Measurements from ENCODE around the gene CPSF4L. TPM values are rescaled to one million over a fixed set of nuclear protein-coding genes. Genes with fewer than 3 reads are reported as not detected.

CPSF4L gene
- total and polyA plus RNA-seq, 2 of the 13 experiments (the other 11 are each of a cell fraction or from before 2014, with no cell fraction given): 0.73 to 1.6 TPM

DNA sequence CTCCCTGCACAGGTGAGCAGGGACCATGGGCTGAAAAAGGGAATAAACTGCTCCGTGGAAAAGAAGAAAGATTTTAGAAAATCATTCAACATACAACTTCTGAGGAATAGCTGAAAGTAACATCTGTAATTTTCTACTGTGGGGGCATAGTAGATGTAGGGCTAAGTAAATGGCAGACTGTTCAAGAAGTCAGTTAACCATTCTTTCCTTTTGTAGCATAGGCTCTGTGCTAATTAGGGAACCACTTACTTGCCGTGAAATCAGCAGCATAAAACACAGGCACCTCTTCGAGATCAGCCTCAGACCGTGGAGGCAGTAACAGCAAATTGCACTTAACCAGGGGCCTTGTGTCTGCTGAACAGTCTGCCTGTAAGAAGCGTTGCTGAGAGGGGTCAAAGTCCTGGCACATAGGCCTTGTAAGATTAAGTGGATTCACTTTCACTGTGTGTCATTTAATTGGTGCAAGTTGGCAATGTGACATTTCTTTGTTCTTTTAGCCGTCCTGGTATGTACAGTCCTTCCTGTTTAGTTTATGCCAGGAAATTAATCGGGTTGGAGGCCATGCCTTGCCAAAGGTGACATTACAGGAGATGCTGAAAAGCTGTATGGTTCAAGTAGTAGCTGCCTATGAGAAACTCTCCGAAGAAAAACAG, 58.4 kb downstream of the CPSF4L start (continued):
- TF ChIP-seq, protein P1, sequence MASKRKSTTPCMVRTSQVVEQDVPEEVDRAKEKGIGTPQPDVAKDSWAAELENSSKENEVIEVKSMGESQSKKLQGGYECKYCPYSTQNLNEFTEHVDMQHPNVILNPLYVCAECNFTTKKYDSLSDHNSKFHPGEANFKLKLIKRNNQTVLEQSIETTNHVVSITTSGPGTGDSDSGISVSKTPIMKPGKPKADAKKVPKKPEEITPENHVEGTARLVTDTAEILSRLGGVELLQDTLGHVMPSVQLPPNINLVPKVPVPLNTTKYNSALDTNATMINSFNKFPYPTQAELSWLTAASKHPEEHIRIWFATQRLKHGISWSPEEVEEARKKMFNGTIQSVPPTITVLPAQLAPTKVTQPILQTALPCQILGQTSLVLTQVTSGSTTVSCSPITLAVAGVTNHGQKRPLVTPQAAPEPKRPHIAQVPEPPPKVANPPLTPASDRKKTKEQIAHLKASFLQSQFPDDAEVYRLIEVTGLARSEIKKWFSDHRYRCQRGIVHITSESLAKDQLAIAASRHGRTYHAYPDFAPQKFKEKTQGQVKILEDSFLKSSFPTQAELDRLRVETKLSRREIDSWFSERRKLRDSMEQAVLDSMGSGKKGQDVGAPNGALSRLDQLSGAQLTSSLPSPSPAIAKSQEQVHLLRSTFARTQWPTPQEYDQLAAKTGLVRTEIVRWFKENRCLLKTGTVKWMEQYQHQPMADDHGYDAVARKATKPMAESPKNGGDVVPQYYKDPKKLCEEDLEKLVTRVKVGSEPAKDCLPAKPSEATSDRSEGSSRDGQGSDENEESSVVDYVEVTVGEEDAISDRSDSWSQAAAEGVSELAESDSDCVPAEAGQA (IDR thresholded peaks at IDR 0.05; ENCODE audit: low read depth): no peak
- TF ChIP-seq, protein P1 (CRISPR knock-in tag; IDR thresholded peaks at IDR 0.05; ENCODE audit: borderline replicate concordance): peak; percentile 55; the same call in 1 of the 2 replicates
- TF ChIP-seq, protein P2, sequence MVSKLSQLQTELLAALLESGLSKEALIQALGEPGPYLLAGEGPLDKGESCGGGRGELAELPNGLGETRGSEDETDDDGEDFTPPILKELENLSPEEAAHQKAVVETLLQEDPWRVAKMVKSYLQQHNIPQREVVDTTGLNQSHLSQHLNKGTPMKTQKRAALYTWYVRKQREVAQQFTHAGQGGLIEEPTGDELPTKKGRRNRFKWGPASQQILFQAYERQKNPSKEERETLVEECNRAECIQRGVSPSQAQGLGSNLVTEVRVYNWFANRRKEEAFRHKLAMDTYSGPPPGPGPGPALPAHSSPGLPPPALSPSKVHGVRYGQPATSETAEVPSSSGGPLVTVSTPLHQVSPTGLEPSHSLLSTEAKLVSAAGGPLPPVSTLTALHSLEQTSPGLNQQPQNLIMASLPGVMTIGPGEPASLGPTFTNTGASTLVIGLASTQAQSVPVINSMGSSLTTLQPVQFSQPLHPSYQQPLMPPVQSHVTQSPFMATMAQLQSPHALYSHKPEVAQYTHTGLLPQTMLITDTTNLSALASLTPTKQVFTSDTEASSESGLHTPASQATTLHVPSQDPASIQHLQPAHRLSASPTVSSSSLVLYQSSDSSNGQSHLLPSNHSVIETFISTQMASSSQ (IDR thresholded peaks at IDR 0.05; ENCODE audit: low read depth): no peak; the same call in 1 of the 2 replicates
- TF ChIP-seq, protein P2 (CRISPR knock-in tag; IDR thresholded peaks at IDR 0.05; ENCODE audit: borderline replicate concordance): no peak
- TF ChIP-seq TGIF2 (CRISPR knock-in tag; IDR thresholded peaks at IDR 0.05) (peak; percentile 59; the same call in 1 of the 2 replicates), ZBTB8A (CRISPR knock-in tag; IDR thresholded peaks at IDR 0.05; ENCODE audit: borderline replicate concordance, low read depth) (no peak), MED1 (CRISPR knock-in tag; IDR thresholded peaks at IDR 0.05) (peak; percentile 84), HHEX (CRISPR knock-in tag; IDR thresholded peaks at IDR 0.05) (no peak), NCOR1 (IDR thresholded peaks at IDR 0.05; ENCODE audit: borderline replicate concordance, low read length) (peak; percentile 43; the same call in 1 of the 2 replicates)
- TF ChIP-seq, protein P3, sequence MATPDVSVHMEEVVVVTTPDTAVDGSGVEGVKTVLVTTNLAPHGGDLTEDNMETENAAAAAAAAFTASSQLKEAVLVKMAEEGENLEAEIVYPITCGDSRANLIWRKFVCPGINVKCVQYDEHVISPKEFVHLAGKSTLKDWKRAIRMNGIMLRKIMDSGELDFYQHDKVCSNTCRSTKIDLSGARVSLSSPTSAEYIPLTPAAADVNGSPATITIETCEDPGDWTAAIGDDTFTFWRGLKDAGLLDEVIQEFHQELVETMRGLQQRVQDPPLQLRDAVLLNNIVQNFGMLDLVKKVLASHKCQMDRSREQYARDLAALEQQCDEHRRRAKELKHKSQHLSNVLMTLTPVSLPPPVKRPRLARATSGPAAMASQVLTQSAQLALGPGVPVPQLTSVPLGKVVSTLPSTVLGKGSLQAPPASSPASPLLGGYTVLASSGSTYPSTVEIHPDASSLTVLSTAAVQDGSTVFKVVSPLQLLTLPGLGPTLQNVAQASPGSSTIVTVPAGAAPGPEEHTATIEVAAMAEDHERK (CRISPR knock-in tag; IDR thresholded peaks at IDR 0.05; ENCODE audit: low read depth): no peak
- TF ChIP-seq, protein P4, sequence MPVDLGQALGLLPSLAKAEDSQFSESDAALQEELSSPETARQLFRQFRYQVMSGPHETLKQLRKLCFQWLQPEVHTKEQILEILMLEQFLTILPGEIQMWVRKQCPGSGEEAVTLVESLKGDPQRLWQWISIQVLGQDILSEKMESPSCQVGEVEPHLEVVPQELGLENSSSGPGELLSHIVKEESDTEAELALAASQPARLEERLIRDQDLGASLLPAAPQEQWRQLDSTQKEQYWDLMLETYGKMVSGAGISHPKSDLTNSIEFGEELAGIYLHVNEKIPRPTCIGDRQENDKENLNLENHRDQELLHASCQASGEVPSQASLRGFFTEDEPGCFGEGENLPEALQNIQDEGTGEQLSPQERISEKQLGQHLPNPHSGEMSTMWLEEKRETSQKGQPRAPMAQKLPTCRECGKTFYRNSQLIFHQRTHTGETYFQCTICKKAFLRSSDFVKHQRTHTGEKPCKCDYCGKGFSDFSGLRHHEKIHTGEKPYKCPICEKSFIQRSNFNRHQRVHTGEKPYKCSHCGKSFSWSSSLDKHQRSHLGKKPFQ (CRISPR knock-in tag; IDR thresholded peaks at IDR 0.05; ENCODE audit: insufficient replicate concordance): no peak
- TF ChIP-seq, protein P5, sequence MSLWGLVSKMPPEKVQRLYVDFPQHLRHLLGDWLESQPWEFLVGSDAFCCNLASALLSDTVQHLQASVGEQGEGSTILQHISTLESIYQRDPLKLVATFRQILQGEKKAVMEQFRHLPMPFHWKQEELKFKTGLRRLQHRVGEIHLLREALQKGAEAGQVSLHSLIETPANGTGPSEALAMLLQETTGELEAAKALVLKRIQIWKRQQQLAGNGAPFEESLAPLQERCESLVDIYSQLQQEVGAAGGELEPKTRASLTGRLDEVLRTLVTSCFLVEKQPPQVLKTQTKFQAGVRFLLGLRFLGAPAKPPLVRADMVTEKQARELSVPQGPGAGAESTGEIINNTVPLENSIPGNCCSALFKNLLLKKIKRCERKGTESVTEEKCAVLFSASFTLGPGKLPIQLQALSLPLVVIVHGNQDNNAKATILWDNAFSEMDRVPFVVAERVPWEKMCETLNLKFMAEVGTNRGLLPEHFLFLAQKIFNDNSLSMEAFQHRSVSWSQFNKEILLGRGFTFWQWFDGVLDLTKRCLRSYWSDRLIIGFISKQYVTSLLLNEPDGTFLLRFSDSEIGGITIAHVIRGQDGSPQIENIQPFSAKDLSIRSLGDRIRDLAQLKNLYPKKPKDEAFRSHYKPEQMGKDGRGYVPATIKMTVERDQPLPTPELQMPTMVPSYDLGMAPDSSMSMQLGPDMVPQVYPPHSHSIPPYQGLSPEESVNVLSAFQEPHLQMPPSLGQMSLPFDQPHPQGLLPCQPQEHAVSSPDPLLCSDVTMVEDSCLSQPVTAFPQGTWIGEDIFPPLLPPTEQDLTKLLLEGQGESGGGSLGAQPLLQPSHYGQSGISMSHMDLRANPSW (CRISPR knock-in tag; IDR thresholded peaks at IDR 0.05; ENCODE audit: borderline replicate concordance): no peak

All from HepG2 (cell line).